K562 (cell line): ENCODE measurements around the gene GSTM2. TPM values are rescaled to one million over a fixed set of nuclear protein-coding genes. Genes with fewer than 3 reads are reported as not detected.

Experiments used
- ATAC-seq: fragments of 200-7000 bp; cut with Tn5 transposase; 3 replicates; pipeline ENCODE4 v1.9.1; 2020; ENCODE audit warnings: moderate library complexity
- BruUV-seq: library from RNA; stranded (reverse); fragments of 400-500 nt; replicated peaks from 2 replicates; lab custom pipeline; 2021; lab: Mats Ljungman, UMichigan
- CTCF ChIA-PET: fragments of 300-600 bp; formaldehyde crosslinking; extraction: SDS; loops from one replicate; lab custom pipeline; 2021; ENCODE audit warnings: low intra/inter-chr PET ratio; lab: Yijun Ruan, JAX
- POLR2A ChIA-PET: fragments of 300-600, 350-650 bp; sonication (Branson Sonifier 250); formaldehyde crosslinking; extraction: SDS; loops from one replicate; lab custom pipeline; 2021; ENCODE audit warnings: antibody characterized with exemption, inconsistent platforms; lab: Yijun Ruan, JAX
- DNase-seq, 4 experiments: peaks; one replicate each; pipeline versions ENCODE4 v3.0.0 to v3.0.0-alpha.2; 2011 to 2018; ENCODE audit warnings: low spot score in 3 of 4, mixed read lengths in 3 of 4; ENCODE audit errors: extremely low read depth in 1 of 4
- FAIRE-seq: peaks from 2 replicates; lab custom pipeline; 2011; peaks lifted over from hg19 to GRCh38; lab: Jason Lieb, UNC
- H2AFZ ChIP-seq: 2 replicates; pipeline ENCODE4 v1.6.0; 2011; ENCODE audit warnings: low read depth, low read length, control low read depth, inconsistent platforms
- H3K27ac ChIP-seq: fragments of 200-600 bp; 3 replicates; pipeline ENCODE4 v1.8.0; 2011; ENCODE audit warnings: low read depth, mild to moderate bottlenecking, control low read depth, inconsistent platforms, low read length, moderate library complexity, mixed read lengths; ENCODE audit errors: extremely low read depth
- H3K27me3 ChIP-seq, 2 experiments: fragments of 300-600 bp in 1 of 2; 2 replicates in 1 of 2; 3 replicates in 1 of 2; pipeline versions ENCODE4 v1.6.0 to v1.8.0; 2011; ENCODE audit warnings: inconsistent platforms in 2 of 2, low read length in 2 of 2, mild to moderate bottlenecking in 1 of 2, mixed read lengths in 1 of 2, moderate library complexity in 1 of 2; ENCODE audit not compliant: control insufficient read depth in 2 of 2, insufficient read depth in 2 of 2
- H3K36me3 ChIP-seq: fragments of 300-600 bp; 3 replicates; pipeline ENCODE4 v1.8.0; 2011; ENCODE audit warnings: mild to moderate bottlenecking, low read length, inconsistent platforms; ENCODE audit not compliant: control insufficient read depth, insufficient read depth
- H3K4me1 ChIP-seq, 2 experiments: fragments of 200-600 bp in 1 of 2; replicated peaks in 1 of 2; 2 replicates in 1 of 2; 3 replicates in 1 of 2; pipeline versions ENCODE4 v1.5.1 to v1.8.0; 2011; ENCODE audit warnings: inconsistent platforms in 2 of 2, low read length in 2 of 2, mild to moderate bottlenecking in 1 of 2, mixed read lengths in 1 of 2, moderate library complexity in 1 of 2; ENCODE audit not compliant: control insufficient read depth in 2 of 2, insufficient read depth in 2 of 2
- H3K4me2 ChIP-seq: 2 replicates; pipeline ENCODE4 v1.6.1; 2011; ENCODE audit warnings: low read length, control low read depth, inconsistent platforms, mixed read lengths; ENCODE audit not compliant: insufficient read depth
- H3K4me3 ChIP-seq: fragments of 200-600 bp; sonication (generic), shearing (Covaris generic); 2 replicates; pipeline ENCODE4 v1.5.1; 2016; ENCODE audit warnings: control low read depth, inconsistent platforms
- H3K79me2 ChIP-seq: fragments of 200-600 bp; 3 replicates; pipeline ENCODE4 v1.8.0; 2011; ENCODE audit warnings: low read length, inconsistent platforms; ENCODE audit not compliant: control insufficient read depth, insufficient read depth
- H3K9ac ChIP-seq, 2 experiments: 2 replicates each; pipeline versions ENCODE4 v1.6.0 to v1.6.1; 2011; ENCODE audit warnings: low read depth in 2 of 2, low read length in 2 of 2, control low read depth in 1 of 2, inconsistent platforms in 1 of 2, mild to moderate bottlenecking in 1 of 2, mixed read lengths in 1 of 2; ENCODE audit not compliant: insufficient read depth in 1 of 2
- H3K9me1 ChIP-seq: one replicate; pipeline ENCODE4 v1.6.0; 2011; ENCODE audit warnings: inconsistent platforms, mild to moderate bottlenecking, low read length, moderate library complexity; ENCODE audit not compliant: control insufficient read depth, insufficient read depth
- H3K9me3 ChIP-seq: replicated peaks from 2 replicates; pipeline ENCODE4 v1.5.1; 2011; ENCODE audit warnings: low read depth, low read length, inconsistent platforms; ENCODE audit not compliant: control insufficient read depth, insufficient read depth
- H4K20me1 ChIP-seq: replicated peaks from 2 replicates; pipeline ENCODE4 v1.6.1; 2011; ENCODE audit warnings: low read length, inconsistent platforms, mixed read lengths; ENCODE audit not compliant: control insufficient read depth, insufficient read depth
- MCM3 ChIP-seq: fragments of 450-650 bp; IDR thresholded peaks from 2 replicates; pipeline ENCODE4 v1.6.1; 2016
- NFATC3 ChIP-seq: fragments of 450-650 bp; IDR thresholded peaks from 2 replicates; pipeline ENCODE4 v1.6.1; 2017; ENCODE audit warnings: mild to moderate bottlenecking
- NFIX ChIP-seq: fragments of 250-450 bp; sonication (Bioruptor Pico); IDR thresholded peaks from 2 replicates; pipeline ENCODE4 v1.4.0; 2020; ENCODE audit warnings: low read depth, mild to moderate bottlenecking, moderate library complexity
- NR2F6 ChIP-seq: fragments of 450-650 bp; formaldehyde crosslinking; IDR thresholded peaks from 2 replicates; pipeline ENCODE4 v1.4.0; 2020; ENCODE audit warnings: mild to moderate bottlenecking
- POLR2AphosphoS5 ChIP-seq: IDR thresholded peaks from 2 replicates; pipeline ENCODE4 v1.6.1; 2011; ENCODE audit warnings: mild to moderate bottlenecking, low read depth, low read length, moderate library complexity; ENCODE audit not compliant: control insufficient read depth, insufficient read depth
- POLR2H ChIP-seq: IDR thresholded peaks from 2 replicates; pipeline ENCODE4 v1.6.1; 2016; ENCODE audit warnings: missing genetic modification characterization, low read depth, mild to moderate bottlenecking, control low read depth, missing compliant biosample characterization, moderate library complexity
- TAF15 ChIP-seq: fragments of 200-400 bp; formaldehyde crosslinking; IDR thresholded peaks from 2 replicates; pipeline ENCODE4 v1.6.1; 2017; ENCODE audit warnings: mild to moderate bottlenecking, low read depth, low read length, moderate library complexity
- ZBTB33 ChIP-seq: sonication (generic); formaldehyde crosslinking; IDR thresholded peaks from 2 replicates; pipeline ENCODE4 v1.8.1; 2023; ENCODE audit warnings: mild to moderate bottlenecking, missing genetic modification reagents
- ZBTB49 ChIP-seq: sonication (generic); formaldehyde crosslinking; IDR thresholded peaks from 2 replicates; pipeline ENCODE4 v1.8.0; 2022; ENCODE audit warnings: missing genetic modification reagents, mild to moderate bottlenecking, borderline replicate concordance
- ZNF134 ChIP-seq: fragments of 250-450 bp; sonication (Bioruptor Pico); conservative IDR thresholded peaks from 2 replicates; pipeline ENCODE4 v1.4.0; 2020
- ZNF184 ChIP-seq: sonication (generic); formaldehyde crosslinking; IDR thresholded peaks from 2 replicates; pipeline ENCODE4 v1.5.0; 2020; ENCODE audit warnings: missing genetic modification reagents
- ZNF408 ChIP-seq: fragments of 250-450 bp; sonication (Bioruptor Pico); IDR thresholded peaks from 2 replicates; pipeline ENCODE4 v1.4.0; 2020; ENCODE audit warnings: low read depth, mild to moderate bottlenecking, moderate library complexity
- WGBS: fragments of 100-300 bp; shearing (Covaris generic); methylation state at CpG from one replicate; pipeline ENCODE4 v1.1.6; 2016; ENCODE audit warnings: low coverage, mixed read lengths; ENCODE audit not compliant: insufficient coverage; ENCODE audit errors: missing lambda C conversion rate; 5-methylcytosine and 5-hydroxymethylcytosine counted together
- in situ Hi-C: fragments of 300-500 bp; cut with MboI; formaldehyde crosslinking; loops from 4 replicates; pipeline ENCODE4 v1.15.0; 2018; ENCODE audit warnings: inconsistent platforms, mixed read lengths
- intact Hi-C: fragments of 100-400 bp; cut with micrococcal nuclease; formaldehyde crosslinking; loops from 2 replicates; pipeline ENCODE4 v1.14.2; 2022
- polyA plus RNA-seq, 8 experiments: library from polyadenylated mRNA; depleted of rRNA in 4 of 8; stranded (reverse) in 5 of 8; unstranded in 3 of 8; fragments of >200 nt; fragmentation: Nextera tagmentation in 2 of 8; fragmentation: Illumina TruSeq in 1 of 8; extraction: Ambion mirVana in 2 of 8; extraction: Trizol in 1 of 8; gene quantifications; 2 replicates each; pipeline versions ENCODE4 v1.2.1 to v1.2.3, GENCODE V29; 2011 to 2014; ENCODE audit warnings: inconsistent platforms in 1 of 8, missing spikeins in 1 of 8
- total RNA-seq, 7 experiments: library from RNA; depleted of rRNA in 6 of 7; stranded (reverse); fragments of >200 nt in 6 of 7; fragmentation: Illumina TruSeq in 2 of 7; extraction: Trizol in 2 of 7; gene quantifications; 2 replicates each; pipeline versions ENCODE4 v1.2.1 to v1.2.3, GENCODE V29; 2011 to 2021; ENCODE audit warnings: low replicate concordance in 1 of 7
- TF ChIP-seq, protein P1 (sequence below): sonication (generic); formaldehyde crosslinking; IDR thresholded peaks from 2 replicates; pipeline ENCODE4 v1.8.0; 2023; ENCODE audit warnings: mild to moderate bottlenecking, missing genetic modification reagents
- TF ChIP-seq, protein P2 (sequence below): fragments of 450-650 bp; formaldehyde crosslinking; IDR thresholded peaks from 2 replicates; pipeline ENCODE4 v1.4.0; 2020; ENCODE audit warnings: mild to moderate bottlenecking, mixed read lengths
- TF ChIP-seq, protein P3 (sequence below): fragments of 450-650 bp; formaldehyde crosslinking; IDR thresholded peaks from 2 replicates; pipeline ENCODE4 v1.4.0; 2022; ENCODE audit warnings: missing genetic modification characterization

GSTM2 gene
- total and polyA plus RNA-seq, 9 of the 15 experiments (the other 6 are each of a cell fraction or from before 2014, with no cell fraction given), result 1.6 to 15.1 (median 6.8) TPM

DNA sequence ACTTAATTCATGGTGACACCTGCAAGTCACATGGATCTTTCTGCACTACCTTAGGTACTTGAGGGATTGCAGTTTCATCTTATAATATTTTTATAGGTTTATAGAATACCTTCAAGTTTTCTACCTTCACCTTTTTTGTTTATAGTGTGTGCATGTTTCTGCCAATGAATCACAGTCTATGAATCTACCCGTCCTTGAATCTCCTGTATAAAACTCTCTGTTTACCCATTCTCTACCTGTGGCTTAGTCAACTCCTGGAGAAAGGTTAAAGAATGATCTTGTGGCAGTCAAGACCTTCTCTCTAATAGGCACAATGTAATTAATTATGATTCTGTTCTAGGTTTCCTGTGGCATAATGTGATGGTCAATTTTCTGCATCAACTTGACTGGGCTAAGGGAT lies 3.2 kb upstream of the GSTM2 start:
- no TSS peak for BruUV-seq
- no peaks in the 10 kb centered on the region for H3K9me3 ChIP-seq
- WGBS, result 36% methylated on average over 1 of the region's 1 CpG
- H3K4me1 ChIP-seq, result peaks cover 4 to 15% of the 10 kb centered on the region in 2 experiments
- no peak overlapping the region for H3K9ac ChIP-seq
- in situ Hi-C loops, result no loop called here
- no peak overlapping the region for H2AFZ ChIP-seq
- FAIRE-seq, result no peak
- H3K4me2 ChIP-seq, result no peak overlapping the region
- H3K36me3 ChIP-seq, result peaks cover 1% of the 10 kb centered on the region; the same call in 2 of the 3 replicates
- no peaks in the 10 kb centered on the region for H3K79me2 ChIP-seq
- H3K27ac ChIP-seq, result no peak overlapping the region
- no peaks in the 10 kb centered on the region for H3K27me3 ChIP-seq
- CTCF ChIA-PET, result no interaction called here
- no peak for DNase-seq
- no peak for ATAC-seq
- POLR2A ChIA-PET, result no interaction called here
- no peaks in the 10 kb centered on the region for H3K9me1 ChIP-seq
- no peaks in the 10 kb centered on the region for H4K20me1 ChIP-seq
- H3K4me3 ChIP-seq, result no peak overlapping the region
- intact Hi-C loops, result no loop called here
- TF ChIP-seq POLR2AphosphoS5, result no peak
- no peak for TF ChIP-seq ZBTB49 (CRISPR knock-in tag)
- TF ChIP-seq, protein P1, sequence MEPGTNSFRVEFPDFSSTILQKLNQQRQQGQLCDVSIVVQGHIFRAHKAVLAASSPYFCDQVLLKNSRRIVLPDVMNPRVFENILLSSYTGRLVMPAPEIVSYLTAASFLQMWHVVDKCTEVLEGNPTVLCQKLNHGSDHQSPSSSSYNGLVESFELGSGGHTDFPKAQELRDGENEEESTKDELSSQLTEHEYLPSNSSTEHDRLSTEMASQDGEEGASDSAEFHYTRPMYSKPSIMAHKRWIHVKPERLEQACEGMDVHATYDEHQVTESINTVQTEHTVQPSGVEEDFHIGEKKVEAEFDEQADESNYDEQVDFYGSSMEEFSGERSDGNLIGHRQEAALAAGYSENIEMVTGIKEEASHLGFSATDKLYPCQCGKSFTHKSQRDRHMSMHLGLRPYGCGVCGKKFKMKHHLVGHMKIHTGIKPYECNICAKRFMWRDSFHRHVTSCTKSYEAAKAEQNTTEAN, result no peak
- TF ChIP-seq TAF15, result no peak
- TF ChIP-seq NFATC3, result no peak
- TF ChIP-seq, protein P2, sequence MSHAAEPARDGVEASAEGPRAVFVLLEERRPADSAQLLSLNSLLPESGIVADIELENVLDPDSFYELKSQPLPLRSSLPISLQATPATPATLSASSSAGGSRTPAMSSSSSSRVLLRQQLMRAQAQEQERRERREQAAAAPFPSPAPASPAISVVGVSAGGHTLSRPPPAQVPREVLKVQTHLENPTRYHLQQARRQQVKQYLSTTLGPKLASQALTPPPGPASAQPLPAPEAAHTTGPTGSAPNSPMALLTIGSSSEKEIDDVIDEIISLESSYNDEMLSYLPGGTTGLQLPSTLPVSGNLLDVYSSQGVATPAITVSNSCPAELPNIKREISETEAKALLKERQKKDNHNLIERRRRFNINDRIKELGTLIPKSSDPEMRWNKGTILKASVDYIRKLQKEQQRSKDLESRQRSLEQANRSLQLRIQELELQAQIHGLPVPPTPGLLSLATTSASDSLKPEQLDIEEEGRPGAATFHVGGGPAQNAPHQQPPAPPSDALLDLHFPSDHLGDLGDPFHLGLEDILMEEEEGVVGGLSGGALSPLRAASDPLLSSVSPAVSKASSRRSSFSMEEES (CRISPR knock-in tag), result no peak
- TF ChIP-seq MCM3, result no peak
- no peak for TF ChIP-seq ZBTB33 (CRISPR knock-in tag)
- no peak for TF ChIP-seq POLR2H (tag)
- TF ChIP-seq, protein P3, sequence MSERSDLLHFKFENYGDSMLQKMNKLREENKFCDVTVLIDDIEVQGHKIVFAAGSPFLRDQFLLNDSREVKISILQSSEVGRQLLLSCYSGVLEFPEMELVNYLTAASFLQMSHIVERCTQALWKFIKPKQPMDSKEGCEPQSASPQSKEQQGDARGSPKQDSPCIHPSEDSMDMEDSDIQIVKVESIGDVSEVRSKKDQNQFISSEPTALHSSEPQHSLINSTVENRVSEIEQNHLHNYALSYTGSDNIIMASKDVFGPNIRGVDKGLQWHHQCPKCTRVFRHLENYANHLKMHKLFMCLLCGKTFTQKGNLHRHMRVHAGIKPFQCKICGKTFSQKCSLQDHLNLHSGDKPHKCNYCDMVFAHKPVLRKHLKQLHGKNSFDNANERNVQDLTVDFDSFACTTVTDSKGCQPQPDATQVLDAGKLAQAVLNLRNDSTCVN (CRISPR knock-in tag), result no peak
- TF ChIP-seq NFIX, result no peak
- no peak for TF ChIP-seq ZNF408 (CRISPR knock-in tag)
- no peak for TF ChIP-seq ZNF184 (CRISPR knock-in tag)
- TF ChIP-seq NR2F6 (CRISPR knock-in tag), result no peak
- no peak for TF ChIP-seq ZNF134 (CRISPR knock-in tag)
